Measurements from ENCODE around the gene DAZ3. TPM values are rescaled to one million over a fixed set of nuclear protein-coding genes. Genes with fewer than 3 reads are reported as not detected.
"Not testable (repeated sequence)": the region's sequence is repeated elsewhere in the genome, so short reads cannot be mapped to it uniquely, and the experiment has no call there.

The DAZ3 gene, protein sequence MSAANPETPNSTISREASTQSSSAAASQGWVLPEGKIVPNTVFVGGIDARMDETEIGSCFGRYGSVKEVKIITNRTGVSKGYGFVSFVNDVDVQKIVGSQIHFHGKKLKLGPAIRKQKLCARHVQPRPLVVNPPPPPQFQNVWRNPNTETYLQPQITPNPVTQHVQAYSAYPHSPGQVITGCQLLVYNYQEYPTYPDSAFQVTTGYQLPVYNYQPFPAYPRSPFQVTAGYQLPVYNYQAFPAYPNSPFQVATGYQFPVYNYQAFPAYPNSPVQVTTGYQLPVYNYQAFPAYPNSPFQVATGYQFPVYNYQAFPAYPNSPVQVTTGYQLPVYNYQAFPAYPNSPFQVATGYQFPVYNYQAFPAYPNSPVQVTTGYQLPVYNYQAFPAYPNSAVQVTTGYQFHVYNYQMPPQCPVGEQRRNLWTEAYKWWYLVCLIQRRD
- total RNA-seq = not detected
- long read RNA-seq = 0 reads

DNA sequence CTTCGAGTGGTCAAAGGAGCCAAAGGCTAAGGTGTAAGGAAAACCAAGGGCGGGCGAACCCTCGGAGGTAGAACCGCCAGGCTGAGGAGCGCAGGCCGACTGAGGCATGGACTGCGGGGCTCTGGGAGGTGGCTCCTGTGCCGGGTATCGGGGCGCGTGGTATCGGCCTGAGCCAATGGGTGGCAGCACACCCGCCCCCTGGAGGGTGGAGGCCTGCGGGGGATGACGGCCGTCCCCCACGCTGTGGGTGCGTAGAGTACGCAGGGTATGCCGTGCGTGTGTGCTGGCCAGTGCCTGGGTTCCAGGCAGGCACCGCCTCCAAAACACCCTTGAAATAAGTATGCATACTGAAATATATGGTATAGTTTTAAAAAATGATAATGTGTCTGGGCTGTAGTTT lies at the start of gene DAZ3:
DAZ3 (minus strand) TSS at position 101 of the 400 bp plus-strand sequence. CDS start 208 bp downstream, outside the sequence.
- not testable (repeated sequence) for ATAC-seq

DNA sequence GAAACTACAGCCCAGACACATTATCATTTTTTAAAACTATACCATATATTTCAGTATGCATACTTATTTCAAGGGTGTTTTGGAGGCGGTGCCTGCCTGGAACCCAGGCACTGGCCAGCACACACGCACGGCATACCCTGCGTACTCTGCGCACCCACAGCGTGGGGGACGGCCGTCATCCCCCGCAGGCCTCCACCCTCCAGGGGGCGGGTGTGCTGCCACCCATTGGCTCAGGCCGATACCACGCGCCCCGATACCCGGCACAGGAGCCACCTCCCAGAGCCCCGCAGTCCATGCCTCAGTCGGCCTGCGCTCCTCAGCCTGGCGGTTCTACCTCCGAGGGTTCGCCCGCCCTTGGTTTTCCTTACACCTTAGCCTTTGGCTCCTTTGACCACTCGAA lies 20.4 kb upstream of the DAZ3 start, which contains the start of gene DAZ4:
DAZ4 (plus strand) TSS at position 301 of the 400 bp plus-strand sequence. CDS start 208 bp downstream, outside the sequence.
- ATAC-seq; intact Hi-C loops (cut with DNase I); DNase-seq: not testable (repeated sequence)

More for the DNA sequence above, at the start of gene DAZ3:
- intact Hi-C loops (cut with DNase I); DNase-seq: not testable (repeated sequence)

DNA sequence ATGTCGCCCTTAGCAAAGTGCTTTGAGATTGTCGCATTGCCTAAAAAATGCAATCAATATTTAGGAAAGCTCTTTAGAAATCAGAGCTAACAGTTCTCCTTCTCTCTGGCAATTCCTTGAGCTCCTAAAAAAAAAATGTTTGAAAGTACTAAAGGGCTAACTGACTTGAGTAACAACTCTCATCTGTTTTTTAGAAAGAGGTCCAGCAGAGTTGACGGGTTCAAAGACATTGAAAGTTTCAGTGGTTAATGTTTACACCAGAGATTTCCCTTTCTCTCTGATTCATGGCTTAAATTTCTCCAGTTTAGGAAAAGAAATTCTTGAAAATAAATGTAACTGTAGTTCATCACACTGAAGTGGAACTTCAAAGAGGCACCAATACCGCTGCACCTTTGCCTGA lies 11.9 kb upstream of the DAZ3 start:
- ATAC-seq; DNase-seq; intact Hi-C loops (cut with DNase I): not testable (repeated sequence)

DNA sequence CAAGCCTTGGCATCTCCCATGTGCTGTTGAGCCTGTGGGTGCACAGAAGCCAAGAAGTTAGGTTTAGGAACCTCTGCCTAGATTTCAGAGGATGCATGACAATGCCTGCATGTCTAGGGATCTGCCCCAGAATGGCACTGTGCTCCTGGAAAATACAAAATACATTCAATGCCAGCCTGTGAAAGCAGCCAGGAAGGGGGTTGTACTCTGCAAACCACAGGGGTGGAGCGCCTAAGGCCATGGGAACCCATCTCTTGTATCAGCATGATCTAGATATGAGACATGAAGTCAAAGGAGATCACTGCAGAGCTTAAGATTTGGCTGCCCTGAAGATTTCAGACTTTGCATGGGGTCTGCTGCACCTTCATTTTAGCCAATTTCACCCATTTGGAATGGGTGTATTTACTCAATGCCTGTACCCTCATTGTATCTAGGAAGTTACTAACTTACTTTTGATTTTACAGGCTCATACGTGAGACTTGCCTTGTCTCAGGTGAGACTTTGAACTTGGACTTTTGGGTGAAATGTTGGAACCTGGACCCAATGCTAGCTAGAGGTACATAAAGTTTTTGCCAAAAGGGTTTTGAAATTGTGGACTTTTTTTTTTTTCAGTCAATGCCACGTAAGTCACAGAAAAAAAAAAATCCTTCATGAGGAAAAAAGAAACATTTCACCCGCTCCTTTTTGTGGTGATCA lies 11.1 kb upstream of the DAZ3 start:
- ATAC-seq; intact Hi-C loops (cut with DNase I); DNase-seq: not testable (repeated sequence)

DNA sequence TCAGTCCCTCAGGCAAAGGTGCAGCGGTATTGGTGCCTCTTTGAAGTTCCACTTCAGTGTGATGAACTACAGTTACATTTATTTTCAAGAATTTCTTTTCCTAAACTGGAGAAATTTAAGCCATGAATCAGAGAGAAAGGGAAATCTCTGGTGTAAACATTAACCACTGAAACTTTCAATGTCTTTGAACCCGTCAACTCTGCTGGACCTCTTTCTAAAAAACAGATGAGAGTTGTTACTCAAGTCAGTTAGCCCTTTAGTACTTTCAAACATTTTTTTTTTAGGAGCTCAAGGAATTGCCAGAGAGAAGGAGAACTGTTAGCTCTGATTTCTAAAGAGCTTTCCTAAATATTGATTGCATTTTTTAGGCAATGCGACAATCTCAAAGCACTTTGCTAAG lies 8.6 kb upstream of the DAZ3 start:
- intact Hi-C loops (cut with DNase I); ATAC-seq; DNase-seq: not testable (repeated sequence)

Other genes with a start within 250 kb of the DAZ3 start
- not detected for gene BPY2B, start 195.4 kb downstream of the DAZ3 start, total RNA-seq
- gene DAZ4, start 20.5 kb upstream of the DAZ3 start, total RNA-seq = not detected
- not detected for gene BPY2C, start 238.7 kb upstream of the DAZ3 start, total RNA-seq